HCT116 (cell line): ENCODE measurements around the gene IGSF21.

ENCODE experiments used
- CTCF ChIP-seq, 3 experiments: fragments of 200-600 bp in 1 of 3; sonication (generic) in 1 of 3; IDR thresholded peaks in 2 of 3; conservative IDR thresholded peaks in 1 of 3; 2 replicates each; pipeline ENCODE4 v1.5.1; 2012 to 2017; ENCODE audit warnings: low read depth in 2 of 3, low read length in 2 of 3, antibody characterized with exemption in 1 of 3, borderline replicate concordance in 1 of 3, control low read depth in 1 of 3, mild to moderate bottlenecking in 1 of 3, mixed read lengths in 1 of 3, mixed run types in 1 of 3, moderate library complexity in 1 of 3; ENCODE audit not compliant: insufficient read depth in 1 of 3
- EGR1 ChIP-seq: IDR thresholded peaks from 2 replicates; pipeline ENCODE4 v1.6.1; 2012; ENCODE audit warnings: low read depth
- EZH2 ChIP-seq: fragments of 200-600 bp; sonication (generic); IDR thresholded peaks from 2 replicates; pipeline ENCODE4 v1.6.1; 2017; ENCODE audit warnings: antibody characterized with exemption, mixed run types
- EZH2phosphoT487 ChIP-seq: fragments of 200-600 bp; IDR thresholded peaks from 2 replicates; pipeline ENCODE4 v1.6.1; 2018; ENCODE audit warnings: antibody characterized with exemption, borderline replicate concordance
- MAX ChIP-seq: IDR thresholded peaks from 2 replicates; pipeline ENCODE4 v1.6.1; 2012
- POLR2A ChIP-seq: IDR thresholded peaks from 2 replicates; pipeline ENCODE4 v1.7.0; 2011; ENCODE audit warnings: borderline replicate concordance; ENCODE audit not compliant: insufficient read depth, insufficient read length; ENCODE audit errors: extremely low read depth
- POLR2AphosphoS5 ChIP-seq: IDR thresholded peaks from 2 replicates; pipeline ENCODE4 v1.6.1; 2011; ENCODE audit warnings: mild to moderate bottlenecking, low read depth, low read length, moderate library complexity
- RAD21 ChIP-seq: IDR thresholded peaks from 2 replicates; pipeline ENCODE4 v1.6.1; 2012; ENCODE audit warnings: low read depth, mild to moderate bottlenecking
- SIN3A ChIP-seq: IDR thresholded peaks from 2 replicates; pipeline ENCODE4 v1.6.1; 2012; ENCODE audit warnings: low read depth
- SP1 ChIP-seq: IDR thresholded peaks from 2 replicates; pipeline ENCODE4 v1.6.1; 2012; ENCODE audit warnings: low read depth
- SRF ChIP-seq: IDR thresholded peaks from 2 replicates; pipeline ENCODE4 v1.6.1; 2012; ENCODE audit warnings: low read depth
- ZNF274 ChIP-seq: fragments of 200-500 bp; sonication (Bioruptor generic); IDR thresholded peaks from 2 replicates; pipeline ENCODE4 v1.6.1; 2014; ENCODE audit warnings: mild to moderate bottlenecking, low read depth, low read length, inconsistent platforms
- TF ChIP-seq, protein P1 (sequence below): IDR thresholded peaks from 2 replicates; pipeline ENCODE4 v1.6.1; 2011; ENCODE audit warnings: mild to moderate bottlenecking, low read length, moderate library complexity; ENCODE audit not compliant: insufficient replicate concordance; ENCODE audit errors: extremely low read depth
- TF ChIP-seq, protein P2 (sequence below): IDR thresholded peaks from 2 replicates; pipeline ENCODE4 v1.6.1; 2012; ENCODE audit warnings: low read depth

- TF ChIP-seq CTCF (IDR thresholded peaks at IDR 0.05 in 2 of 3, conservative IDR thresholded peaks at IDR 0.05 in 1 of 3; ENCODE audit: borderline replicate concordance in 1 of 3, insufficient read depth in 1 of 3, low read depth in 2 of 3, low read length in 2 of 3) (no peak), ZNF274 (no peak), MAX (no peak), POLR2A (no peak), SP1 (no peak), POLR2AphosphoS5 (no peak), EGR1 (no peak), SRF (no peak), EZH2 (no peak), EZH2phosphoT487 (no peak), RAD21 (no peak), SIN3A (no peak)
- TF ChIP-seq, protein P1, sequence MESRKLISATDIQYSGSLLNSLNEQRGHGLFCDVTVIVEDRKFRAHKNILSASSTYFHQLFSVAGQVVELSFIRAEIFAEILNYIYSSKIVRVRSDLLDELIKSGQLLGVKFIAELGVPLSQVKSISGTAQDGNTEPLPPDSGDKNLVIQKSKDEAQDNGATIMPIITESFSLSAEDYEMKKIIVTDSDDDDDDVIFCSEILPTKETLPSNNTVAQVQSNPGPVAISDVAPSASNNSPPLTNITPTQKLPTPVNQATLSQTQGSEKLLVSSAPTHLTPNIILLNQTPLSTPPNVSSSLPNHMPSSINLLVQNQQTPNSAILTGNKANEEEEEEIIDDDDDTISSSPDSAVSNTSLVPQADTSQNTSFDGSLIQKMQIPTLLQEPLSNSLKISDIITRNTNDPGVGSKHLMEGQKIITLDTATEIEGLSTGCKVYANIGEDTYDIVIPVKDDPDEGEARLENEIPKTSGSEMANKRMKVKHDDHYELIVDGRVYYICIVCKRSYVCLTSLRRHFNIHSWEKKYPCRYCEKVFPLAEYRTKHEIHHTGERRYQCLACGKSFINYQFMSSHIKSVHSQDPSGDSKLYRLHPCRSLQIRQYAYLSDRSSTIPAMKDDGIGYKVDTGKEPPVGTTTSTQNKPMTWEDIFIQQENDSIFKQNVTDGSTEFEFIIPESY, result no peak
- TF ChIP-seq, protein P2, sequence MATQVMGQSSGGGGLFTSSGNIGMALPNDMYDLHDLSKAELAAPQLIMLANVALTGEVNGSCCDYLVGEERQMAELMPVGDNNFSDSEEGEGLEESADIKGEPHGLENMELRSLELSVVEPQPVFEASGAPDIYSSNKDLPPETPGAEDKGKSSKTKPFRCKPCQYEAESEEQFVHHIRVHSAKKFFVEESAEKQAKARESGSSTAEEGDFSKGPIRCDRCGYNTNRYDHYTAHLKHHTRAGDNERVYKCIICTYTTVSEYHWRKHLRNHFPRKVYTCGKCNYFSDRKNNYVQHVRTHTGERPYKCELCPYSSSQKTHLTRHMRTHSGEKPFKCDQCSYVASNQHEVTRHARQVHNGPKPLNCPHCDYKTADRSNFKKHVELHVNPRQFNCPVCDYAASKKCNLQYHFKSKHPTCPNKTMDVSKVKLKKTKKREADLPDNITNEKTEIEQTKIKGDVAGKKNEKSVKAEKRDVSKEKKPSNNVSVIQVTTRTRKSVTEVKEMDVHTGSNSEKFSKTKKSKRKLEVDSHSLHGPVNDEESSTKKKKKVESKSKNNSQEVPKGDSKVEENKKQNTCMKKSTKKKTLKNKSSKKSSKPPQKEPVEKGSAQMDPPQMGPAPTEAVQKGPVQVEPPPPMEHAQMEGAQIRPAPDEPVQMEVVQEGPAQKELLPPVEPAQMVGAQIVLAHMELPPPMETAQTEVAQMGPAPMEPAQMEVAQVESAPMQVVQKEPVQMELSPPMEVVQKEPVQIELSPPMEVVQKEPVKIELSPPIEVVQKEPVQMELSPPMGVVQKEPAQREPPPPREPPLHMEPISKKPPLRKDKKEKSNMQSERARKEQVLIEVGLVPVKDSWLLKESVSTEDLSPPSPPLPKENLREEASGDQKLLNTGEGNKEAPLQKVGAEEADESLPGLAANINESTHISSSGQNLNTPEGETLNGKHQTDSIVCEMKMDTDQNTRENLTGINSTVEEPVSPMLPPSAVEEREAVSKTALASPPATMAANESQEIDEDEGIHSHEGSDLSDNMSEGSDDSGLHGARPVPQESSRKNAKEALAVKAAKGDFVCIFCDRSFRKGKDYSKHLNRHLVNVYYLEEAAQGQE, result no peak
These were observed 44.0 kb downstream of the IGSF21 start for GRCh38 chr1:18151436-18152122.
